ENCODE results near the gene TBC1D22A. TPM values are rescaled to one million over a fixed set of nuclear protein-coding genes. Genes with fewer than 3 reads are reported as not detected.

The TBC1D22A gene
- total and polyA plus RNA-seq, 2 donors (not counting 3 experiments of a cell fraction or from before 2014, with no cell fraction given): 26.1 to 32.4 TPM

DNA sequence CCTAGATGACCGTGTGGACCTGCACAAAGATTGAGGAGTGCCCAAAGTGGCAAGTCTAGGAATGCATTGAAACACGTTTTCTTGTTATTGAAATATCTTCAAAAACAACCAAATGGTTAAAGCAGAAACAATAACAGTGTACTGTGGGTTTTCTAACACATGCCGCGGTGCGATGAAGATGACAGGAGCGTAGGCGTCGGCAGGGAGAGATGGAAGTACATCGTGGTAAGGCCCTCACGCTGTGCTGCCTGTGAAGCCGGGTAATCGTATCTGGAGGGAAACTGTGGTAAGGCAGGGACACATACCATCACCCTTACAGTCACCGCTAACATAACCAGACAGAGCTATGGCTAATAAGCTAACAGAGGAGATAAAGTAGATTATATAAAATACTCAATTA, 261.4 kb downstream of the TBC1D22A start:
- H3K27ac ChIP-seq (ENCODE audit: insufficient read depth, low read depth, low read length): no peak overlapping the region
- H3K9me1 ChIP-seq (replicated peaks; ENCODE audit: control insufficient read depth, extremely low read depth, insufficient read depth, low read length): no peaks in the 10 kb centered on the region
- H3K27me3 ChIP-seq (ENCODE audit: control insufficient read depth in 2 of 2, insufficient read depth in 2 of 2, low read length in 2 of 2): no peaks in the 10 kb centered on the region
- H3K9ac ChIP-seq (replicated peaks; ENCODE audit: extremely low read depth, insufficient read depth, low read length): no peak overlapping the region
- ChIA-PET POLR2A (no interaction called here), CTCF (no interaction called here)
- intact Hi-C loops (cut with micrococcal nuclease) (no loop called here), dilution Hi-C loops (cut with MboI; ENCODE audit: extremely low pct_ligation_motif_present, low sequenced_read_pairs) (no loop called here)
- H3K36me3 ChIP-seq (ENCODE audit: control insufficient read depth in 2 of 2, extremely low read depth in 1 of 2, insufficient read depth in 2 of 2, low read length in 2 of 2): no peaks in the 10 kb centered on the region
- H2AFZ ChIP-seq (ENCODE audit: low read depth, low read length): no peak overlapping the region
- TF ChIP-seq FOS (IDR thresholded peaks at IDR 0.05; ENCODE audit: borderline replicate concordance, insufficient read depth, low read length) (no peak), EZH2 (IDR thresholded peaks at IDR 0.05; ENCODE audit: borderline replicate concordance, low read depth, low read length, severe bottlenecking) (no peak)
- no peak overlapping the region for H3K4me3 ChIP-seq (replicated peaks in 1 of 3; ENCODE audit: insufficient read depth in 1 of 3, low read depth in 1 of 3, low read length in 3 of 3)
- no peaks in the 10 kb centered on the region for H4K20me1 ChIP-seq (replicated peaks; ENCODE audit: control insufficient read depth, extremely low read depth, insufficient read depth, low read length)
- H3K4me1 ChIP-seq (ENCODE audit: control insufficient read depth, extremely low read depth, insufficient read depth, low read length): no peaks in the 10 kb centered on the region
- DNase-seq (ENCODE audit: low read depth, low spot score) (no peak), FAIRE-seq (no peak)
- no peaks in the 10 kb centered on the region for H3K79me2 ChIP-seq (ENCODE audit: control insufficient read depth, insufficient read depth, low read length)
- H3K4me2 ChIP-seq (ENCODE audit: insufficient read depth, low read length): no peak overlapping the region
- H3K9me3 ChIP-seq (replicated peaks; ENCODE audit: control insufficient read depth, insufficient read depth, low read length): no peaks in the 10 kb centered on the region
- BruUV-seq (replicated peaks): no TSS peak

DNA sequence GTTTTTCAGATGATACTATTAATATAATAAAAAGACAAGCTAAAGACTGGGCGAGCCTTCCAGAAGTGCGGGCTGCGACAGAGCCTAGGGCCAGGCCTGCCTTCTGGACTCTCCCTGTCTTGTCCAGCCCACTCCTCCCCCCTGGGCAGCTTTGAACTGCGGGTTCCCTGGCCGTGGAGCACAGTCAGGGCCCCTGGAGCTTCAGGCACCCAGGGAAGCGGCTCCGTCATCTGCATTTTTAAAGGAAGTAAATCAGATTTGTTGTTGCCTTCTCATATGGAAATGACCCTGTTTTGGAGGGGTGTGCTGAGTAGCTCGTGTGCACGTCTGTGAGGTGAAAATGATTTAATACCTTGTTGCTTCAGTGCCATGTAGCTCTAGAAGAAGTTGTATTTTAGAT, 265.3 kb downstream of the TBC1D22A start:
- Histone ChIP-seq H3K27me3 (ENCODE audit: control insufficient read depth in 2 of 2, insufficient read depth in 2 of 2, low read length in 2 of 2) (no peaks in the 10 kb centered on the region), H3K9ac (replicated peaks; ENCODE audit: extremely low read depth, insufficient read depth, low read length) (no peak overlapping the region), H2AFZ (ENCODE audit: low read depth, low read length) (no peak overlapping the region), H3K27ac (ENCODE audit: insufficient read depth, low read depth, low read length) (no peak overlapping the region), H3K9me3 (replicated peaks; ENCODE audit: control insufficient read depth, insufficient read depth, low read length) (no peaks in the 10 kb centered on the region), H3K4me2 (ENCODE audit: insufficient read depth, low read length) (no peak overlapping the region), H3K4me1 (ENCODE audit: control insufficient read depth, extremely low read depth, insufficient read depth, low read length) (peaks cover 6% of the 10 kb centered on the region), H3K9me1 (replicated peaks; ENCODE audit: control insufficient read depth, extremely low read depth, insufficient read depth, low read length) (no peaks in the 10 kb centered on the region), H3K79me2 (ENCODE audit: control insufficient read depth, insufficient read depth, low read length) (no peaks in the 10 kb centered on the region), H4K20me1 (replicated peaks; ENCODE audit: control insufficient read depth, extremely low read depth, insufficient read depth, low read length) (no peaks in the 10 kb centered on the region), H3K4me3 (replicated peaks in 1 of 3; ENCODE audit: insufficient read depth in 1 of 3, low read depth in 1 of 3, low read length in 3 of 3) (no peak overlapping the region), H3K36me3 (ENCODE audit: control insufficient read depth in 2 of 2, extremely low read depth in 1 of 2, insufficient read depth in 2 of 2, low read length in 2 of 2) (no peaks in the 10 kb centered on the region)
- TF ChIP-seq, protein P1, sequence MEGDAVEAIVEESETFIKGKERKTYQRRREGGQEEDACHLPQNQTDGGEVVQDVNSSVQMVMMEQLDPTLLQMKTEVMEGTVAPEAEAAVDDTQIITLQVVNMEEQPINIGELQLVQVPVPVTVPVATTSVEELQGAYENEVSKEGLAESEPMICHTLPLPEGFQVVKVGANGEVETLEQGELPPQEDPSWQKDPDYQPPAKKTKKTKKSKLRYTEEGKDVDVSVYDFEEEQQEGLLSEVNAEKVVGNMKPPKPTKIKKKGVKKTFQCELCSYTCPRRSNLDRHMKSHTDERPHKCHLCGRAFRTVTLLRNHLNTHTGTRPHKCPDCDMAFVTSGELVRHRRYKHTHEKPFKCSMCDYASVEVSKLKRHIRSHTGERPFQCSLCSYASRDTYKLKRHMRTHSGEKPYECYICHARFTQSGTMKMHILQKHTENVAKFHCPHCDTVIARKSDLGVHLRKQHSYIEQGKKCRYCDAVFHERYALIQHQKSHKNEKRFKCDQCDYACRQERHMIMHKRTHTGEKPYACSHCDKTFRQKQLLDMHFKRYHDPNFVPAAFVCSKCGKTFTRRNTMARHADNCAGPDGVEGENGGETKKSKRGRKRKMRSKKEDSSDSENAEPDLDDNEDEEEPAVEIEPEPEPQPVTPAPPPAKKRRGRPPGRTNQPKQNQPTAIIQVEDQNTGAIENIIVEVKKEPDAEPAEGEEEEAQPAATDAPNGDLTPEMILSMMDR (IDR thresholded peaks at IDR 0.05; ENCODE audit: extremely low read depth in 1 of 2, insufficient read depth in 1 of 2, low read depth in 1 of 2, low read length in 2 of 2): no peak
- no peak for TF ChIP-seq GATA2 (IDR thresholded peaks at IDR 0.05; ENCODE audit: insufficient read depth, insufficient read length, low read depth, low read length)
- no peak for TF ChIP-seq POLR2AphosphoS5 (IDR thresholded peaks at IDR 0.05; ENCODE audit: insufficient read depth, low read depth, low read length)
- intact Hi-C loops (cut with micrococcal nuclease): no loop called here
- ChIA-PET POLR2A (no interaction called here), CTCF (interaction anchor here (0.9 kb wide), 1 partner anchor 182 kb away, joined by 3 read pairs; no protein-coding TSS in a partner anchor)
- dilution Hi-C loops (cut with MboI; ENCODE audit: extremely low pct_ligation_motif_present, low sequenced_read_pairs): no loop called here
- BruUV-seq (replicated peaks): no TSS peak
- FAIRE-seq: no peak
- no peak for DNase-seq (ENCODE audit: low read depth, low spot score)
